ENCODE measurements around the gene IGSF21.

Gene IGSF21

DNA sequence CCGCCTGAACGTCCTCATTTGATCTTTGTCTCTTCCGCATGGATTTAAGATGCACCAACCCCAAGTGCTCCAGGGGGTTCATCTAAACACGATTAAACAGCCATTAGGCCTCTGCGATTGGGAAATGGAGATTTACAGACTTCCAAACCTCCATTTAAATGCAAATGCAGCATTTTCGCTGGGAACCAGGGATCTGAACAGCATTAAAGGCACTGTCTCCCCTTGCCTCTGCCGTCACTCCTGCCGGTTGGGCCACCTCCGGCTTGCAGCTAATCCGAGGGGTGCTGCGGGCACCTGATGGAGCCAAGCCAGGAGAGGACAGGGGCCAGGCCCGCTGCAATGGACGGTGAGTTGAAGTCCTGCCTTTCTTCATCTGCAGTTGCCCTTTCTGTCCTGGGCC, 302.8 kb downstream of the IGSF21 start (continued):
- TF ChIP-seq ZNF565 (CRISPR knock-in tag; conservative IDR thresholded peaks at IDR 0.05; ENCODE audit: low read depth) = no peak
- TF ChIP-seq PPARA (CRISPR knock-in tag; IDR thresholded peaks at IDR 0.05; ENCODE audit: borderline replicate concordance) = no peak
- TF ChIP-seq ARNTL (CRISPR knock-in tag; IDR thresholded peaks at IDR 0.05; ENCODE audit: borderline replicate concordance, low read depth) = no peak
- TF ChIP-seq ESRRG (CRISPR knock-in tag; IDR thresholded peaks at IDR 0.05) = no peak
- TF ChIP-seq GLIS3 (CRISPR knock-in tag; IDR thresholded peaks at IDR 0.05) = no peak

DNA sequence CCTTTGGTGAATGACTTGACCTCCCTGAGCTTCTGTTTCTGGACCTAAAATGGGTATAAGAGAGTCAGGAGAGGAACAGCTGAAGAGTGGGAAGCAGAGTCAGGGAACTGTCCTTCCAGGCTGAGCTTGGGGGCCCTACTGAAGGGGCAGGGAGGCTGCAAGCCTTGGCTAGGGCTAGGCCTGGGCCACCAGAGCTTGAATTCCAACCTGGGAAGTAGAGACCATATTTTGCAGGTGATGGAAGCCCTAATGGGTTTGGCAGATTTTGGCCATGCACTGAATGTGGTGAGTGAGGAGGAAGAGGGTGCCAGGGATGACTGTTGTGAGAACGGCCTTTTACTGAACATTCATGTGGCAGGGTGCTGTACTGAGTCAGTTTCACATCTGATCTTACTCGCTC, 303.7 kb downstream of the IGSF21 start:
- no peak for TF ChIP-seq TCF4 (CRISPR knock-in tag; IDR thresholded peaks at IDR 0.05; ENCODE audit: borderline replicate concordance)
- TF ChIP-seq OSR1 (CRISPR knock-in tag; IDR thresholded peaks at IDR 0.05) = no peak
- TF ChIP-seq POU6F1 (CRISPR knock-in tag; IDR thresholded peaks at IDR 0.05; ENCODE audit: borderline replicate concordance, low read depth) = no peak
- TF ChIP-seq SNAI2 (CRISPR knock-in tag; IDR thresholded peaks at IDR 0.05) = no peak
- no peak for TF ChIP-seq ESRRG (CRISPR knock-in tag; IDR thresholded peaks at IDR 0.05)
- no peak for TF ChIP-seq ZFP30 (CRISPR knock-in tag; IDR thresholded peaks at IDR 0.05)
- no peak for TF ChIP-seq ZNF8 (CRISPR knock-in tag; IDR thresholded peaks at IDR 0.05)
- no peak for TF ChIP-seq CSDC2 (CRISPR knock-in tag; IDR thresholded peaks at IDR 0.05)
- TF ChIP-seq ARNTL (CRISPR knock-in tag; IDR thresholded peaks at IDR 0.05; ENCODE audit: borderline replicate concordance, low read depth) = no peak
- no peak for TF ChIP-seq RARB (CRISPR knock-in tag; IDR thresholded peaks at IDR 0.05)
- TF ChIP-seq ZNF70 (CRISPR knock-in tag; IDR thresholded peaks at IDR 0.05) = no peak
- TF ChIP-seq ZC3H10 (CRISPR knock-in tag; IDR thresholded peaks at IDR 0.05) = no peak
- TF ChIP-seq, protein P1, sequence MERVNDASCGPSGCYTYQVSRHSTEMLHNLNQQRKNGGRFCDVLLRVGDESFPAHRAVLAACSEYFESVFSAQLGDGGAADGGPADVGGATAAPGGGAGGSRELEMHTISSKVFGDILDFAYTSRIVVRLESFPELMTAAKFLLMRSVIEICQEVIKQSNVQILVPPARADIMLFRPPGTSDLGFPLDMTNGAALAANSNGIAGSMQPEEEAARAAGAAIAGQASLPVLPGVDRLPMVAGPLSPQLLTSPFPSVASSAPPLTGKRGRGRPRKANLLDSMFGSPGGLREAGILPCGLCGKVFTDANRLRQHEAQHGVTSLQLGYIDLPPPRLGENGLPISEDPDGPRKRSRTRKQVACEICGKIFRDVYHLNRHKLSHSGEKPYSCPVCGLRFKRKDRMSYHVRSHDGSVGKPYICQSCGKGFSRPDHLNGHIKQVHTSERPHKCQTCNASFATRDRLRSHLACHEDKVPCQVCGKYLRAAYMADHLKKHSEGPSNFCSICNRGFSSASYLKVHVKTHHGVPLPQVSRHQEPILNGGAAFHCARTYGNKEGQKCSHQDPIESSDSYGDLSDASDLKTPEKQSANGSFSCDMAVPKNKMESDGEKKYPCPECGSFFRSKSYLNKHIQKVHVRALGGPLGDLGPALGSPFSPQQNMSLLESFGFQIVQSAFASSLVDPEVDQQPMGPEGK (CRISPR knock-in tag; IDR thresholded peaks at IDR 0.05; ENCODE audit: borderline replicate concordance) = no peak
- TF ChIP-seq BACH2 (CRISPR knock-in tag; IDR thresholded peaks at IDR 0.05; ENCODE audit: borderline replicate concordance) = no peak
- TF ChIP-seq TOX (CRISPR knock-in tag; IDR thresholded peaks at IDR 0.05; ENCODE audit: borderline replicate concordance) = no peak
- TF ChIP-seq ZFP3 (CRISPR knock-in tag; IDR thresholded peaks at IDR 0.05) = no peak
- no peak for TF ChIP-seq TSHZ2 (CRISPR knock-in tag; IDR thresholded peaks at IDR 0.05)
- TF ChIP-seq CREB5 (CRISPR knock-in tag; IDR thresholded peaks at IDR 0.05; ENCODE audit: low read depth) = no peak
- no peak for TF ChIP-seq ISL1 (CRISPR knock-in tag; IDR thresholded peaks at IDR 0.05)
- TF ChIP-seq PPARA (CRISPR knock-in tag; IDR thresholded peaks at IDR 0.05; ENCODE audit: borderline replicate concordance) = no peak
- no peak for ATAC-seq

DNA sequence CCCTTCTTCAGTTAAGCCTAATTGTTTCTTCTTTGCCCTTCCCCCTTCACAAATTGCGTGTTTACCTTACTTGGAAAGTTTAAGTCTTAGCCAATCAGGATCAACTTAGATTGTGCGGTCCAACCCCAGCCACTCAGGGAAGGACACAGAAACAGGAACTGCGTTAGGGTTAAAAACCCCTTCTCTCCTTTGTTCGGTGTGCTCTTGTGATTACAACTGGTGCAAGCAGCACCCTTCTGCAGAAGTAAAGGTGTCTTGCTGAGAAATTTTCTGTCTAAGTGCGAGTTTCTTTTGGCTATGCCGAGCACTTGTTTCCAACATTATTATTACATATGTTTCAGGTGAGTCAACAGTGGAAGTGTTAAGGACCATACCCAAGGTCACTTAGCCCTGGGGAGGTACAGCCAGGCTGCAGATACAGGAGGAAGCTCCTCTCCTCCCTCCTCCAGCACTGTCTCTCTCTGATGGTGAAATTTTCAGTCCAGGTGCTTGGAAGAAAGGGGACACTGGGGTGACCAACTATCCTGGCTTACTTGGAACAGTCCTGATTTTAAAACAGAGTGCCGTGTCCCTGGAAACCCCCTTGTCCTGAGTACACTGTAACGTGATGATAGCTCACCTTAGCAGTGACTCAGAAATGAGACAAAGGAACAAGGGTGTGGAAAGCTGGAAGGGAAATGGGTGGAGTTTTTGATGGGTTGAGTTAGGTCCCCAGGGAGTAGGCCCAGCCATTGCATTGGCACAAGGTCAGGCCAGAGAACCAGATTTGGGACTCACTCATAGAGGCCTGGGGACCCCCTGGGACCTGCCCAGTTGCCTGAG, 304.4 kb downstream of the IGSF21 start:
- ATAC-seq = no peak
- TF ChIP-seq TOX (CRISPR knock-in tag; IDR thresholded peaks at IDR 0.05; ENCODE audit: borderline replicate concordance) (no peak), CSDC2 (CRISPR knock-in tag; IDR thresholded peaks at IDR 0.05) (no peak), ESRRG (CRISPR knock-in tag; IDR thresholded peaks at IDR 0.05) (no peak), PPARA (CRISPR knock-in tag; IDR thresholded peaks at IDR 0.05; ENCODE audit: borderline replicate concordance) (no peak), ARNTL (CRISPR knock-in tag; IDR thresholded peaks at IDR 0.05; ENCODE audit: borderline replicate concordance, low read depth) (no peak), ZNF8 (CRISPR knock-in tag; IDR thresholded peaks at IDR 0.05) (no peak), ZFP30 (CRISPR knock-in tag; IDR thresholded peaks at IDR 0.05) (no peak), BACH2 (CRISPR knock-in tag; IDR thresholded peaks at IDR 0.05; ENCODE audit: borderline replicate concordance) (no peak), RARB (CRISPR knock-in tag; IDR thresholded peaks at IDR 0.05) (no peak), ZNF70 (CRISPR knock-in tag; IDR thresholded peaks at IDR 0.05) (no peak)
- TF ChIP-seq, protein P1 (CRISPR knock-in tag; IDR thresholded peaks at IDR 0.05; ENCODE audit: borderline replicate concordance) = no peak

All from SK-N-SH treated with all-trans-retinoic acid at 6 μM for 48 hours (cell line).